Activated CD8-positive, alpha-beta T cell treated with anti-CD3 and anti-CD28 coated beads for 36 hours (primary cell): ENCODE data around the gene PPT2. TPM values are rescaled to one million over a fixed set of nuclear protein-coding genes. Genes with fewer than 3 reads are reported as not detected.

Source experiments
- ATAC-seq: fragments of 200-7000 bp; cut with Tn5 transposase; one replicate; pipeline ENCODE4 v1.10.0; 2021; ENCODE audit warnings: mild to moderate bottlenecking, moderate library complexity
- CTCF ChIA-PET: fragments of 350-600 bp; sonication (Branson Sonifier 250); formaldehyde crosslinking; loops from one replicate; lab custom pipeline; 2021; ENCODE audit warnings: antibody characterized with exemption; lab: Charles Lee
- POLR2A ChIA-PET: fragments of 350-600 bp; sonication (Branson Sonifier 250); formaldehyde crosslinking; loops from one replicate; lab custom pipeline; 2021; ENCODE audit warnings: antibody characterized with exemption; lab: Charles Lee
- DNase-seq: peaks from one replicate; pipeline ENCODE4 v3.0.0-alpha.2; 2020
- H3K27ac Mint-ChIP-seq: one replicate; pipeline ENCODE4 v1.8.0; 2021; ENCODE audit warnings: mild to moderate bottlenecking, mixed read lengths
- H3K27me3 Mint-ChIP-seq: one replicate; pipeline ENCODE4 v1.8.0; 2021; ENCODE audit warnings: mixed read lengths
- H3K36me3 Mint-ChIP-seq: one replicate; pipeline ENCODE4 v1.8.0; 2021; ENCODE audit warnings: low read depth, mixed read lengths
- H3K4me1 Mint-ChIP-seq: one replicate; pipeline ENCODE4 v1.8.0; 2021; ENCODE audit warnings: low read depth, mixed read lengths
- H3K4me3 Mint-ChIP-seq: one replicate; pipeline ENCODE4 v1.8.0; 2021; ENCODE audit warnings: mild to moderate bottlenecking, moderate library complexity, mixed read lengths
- H3K9me3 Mint-ChIP-seq: one replicate; pipeline ENCODE4 v1.8.0; 2021; ENCODE audit warnings: mixed read lengths
- intact Hi-C: fragments of 100-400 bp; cut with micrococcal nuclease; formaldehyde crosslinking; loops from one replicate; pipeline ENCODE4 v1.10.0; 2022
- total RNA-seq, 2 experiments: library from RNA; stranded (reverse); gene quantifications; one replicate each; pipeline ENCODE4 v1.2.3, GENCODE V29; 2021
- TF ChIP-seq, protein P1 (sequence below): fragments of 200-600 bp; IDR thresholded peaks from one replicate; pipeline ENCODE4 v1.8.0; 2022; ENCODE audit warnings: antibody characterized with exemption, mild to moderate bottlenecking

The PPT2 gene
- total RNA-seq, 2 experiments from 2014 or later = 14.4 to 21.7 TPM

DNA sequence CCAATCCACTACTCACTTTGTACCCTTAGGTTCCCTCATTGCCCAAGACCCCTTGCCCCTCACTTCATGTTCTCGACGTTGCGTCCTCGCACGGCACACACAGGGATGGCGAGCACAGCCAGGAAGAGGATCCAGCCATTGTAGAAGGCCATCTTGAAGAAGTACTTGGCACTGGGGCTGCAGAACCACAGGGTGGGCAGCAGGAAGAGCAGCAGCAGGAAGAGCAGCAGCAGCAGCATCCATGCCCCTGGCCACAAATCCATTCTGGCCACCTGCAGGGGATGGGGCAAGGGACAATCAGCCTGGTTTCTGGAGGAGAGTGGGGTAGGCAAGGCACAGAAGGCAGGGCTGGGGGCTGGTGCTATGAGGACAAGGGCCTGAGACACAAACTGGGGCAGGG, 17.3 kb downstream of the PPT2 start:
- H3K9me3 Mint-ChIP-seq = no peaks in the 10 kb centered on the region
- intact Hi-C loops = no loop called here
- no peak overlapping the region for H3K27ac Mint-ChIP-seq
- ChIA-PET POLR2A (interaction anchor here (1.0 kb wide), 3 partner anchors 16 to 22 kb away, joined by 3 to 4 read pairs (median 3); partner anchors contain the start of gene GPSM3), CTCF (interaction anchor here (2.4 kb wide), 1 partner anchor 53 kb away, joined by 7 read pairs; no protein-coding TSS in a partner anchor)
- DNase-seq (no peak), ATAC-seq (no peak)
- peaks cover 17% of the 10 kb centered on the region for H3K36me3 Mint-ChIP-seq
- TF ChIP-seq, protein P1, sequence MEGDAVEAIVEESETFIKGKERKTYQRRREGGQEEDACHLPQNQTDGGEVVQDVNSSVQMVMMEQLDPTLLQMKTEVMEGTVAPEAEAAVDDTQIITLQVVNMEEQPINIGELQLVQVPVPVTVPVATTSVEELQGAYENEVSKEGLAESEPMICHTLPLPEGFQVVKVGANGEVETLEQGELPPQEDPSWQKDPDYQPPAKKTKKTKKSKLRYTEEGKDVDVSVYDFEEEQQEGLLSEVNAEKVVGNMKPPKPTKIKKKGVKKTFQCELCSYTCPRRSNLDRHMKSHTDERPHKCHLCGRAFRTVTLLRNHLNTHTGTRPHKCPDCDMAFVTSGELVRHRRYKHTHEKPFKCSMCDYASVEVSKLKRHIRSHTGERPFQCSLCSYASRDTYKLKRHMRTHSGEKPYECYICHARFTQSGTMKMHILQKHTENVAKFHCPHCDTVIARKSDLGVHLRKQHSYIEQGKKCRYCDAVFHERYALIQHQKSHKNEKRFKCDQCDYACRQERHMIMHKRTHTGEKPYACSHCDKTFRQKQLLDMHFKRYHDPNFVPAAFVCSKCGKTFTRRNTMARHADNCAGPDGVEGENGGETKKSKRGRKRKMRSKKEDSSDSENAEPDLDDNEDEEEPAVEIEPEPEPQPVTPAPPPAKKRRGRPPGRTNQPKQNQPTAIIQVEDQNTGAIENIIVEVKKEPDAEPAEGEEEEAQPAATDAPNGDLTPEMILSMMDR = no peak
- H3K4me3 Mint-ChIP-seq = no peak overlapping the region
- H3K4me1 Mint-ChIP-seq = peaks cover 31% of the 10 kb centered on the region
- no peaks in the 10 kb centered on the region for H3K27me3 Mint-ChIP-seq

DNA sequence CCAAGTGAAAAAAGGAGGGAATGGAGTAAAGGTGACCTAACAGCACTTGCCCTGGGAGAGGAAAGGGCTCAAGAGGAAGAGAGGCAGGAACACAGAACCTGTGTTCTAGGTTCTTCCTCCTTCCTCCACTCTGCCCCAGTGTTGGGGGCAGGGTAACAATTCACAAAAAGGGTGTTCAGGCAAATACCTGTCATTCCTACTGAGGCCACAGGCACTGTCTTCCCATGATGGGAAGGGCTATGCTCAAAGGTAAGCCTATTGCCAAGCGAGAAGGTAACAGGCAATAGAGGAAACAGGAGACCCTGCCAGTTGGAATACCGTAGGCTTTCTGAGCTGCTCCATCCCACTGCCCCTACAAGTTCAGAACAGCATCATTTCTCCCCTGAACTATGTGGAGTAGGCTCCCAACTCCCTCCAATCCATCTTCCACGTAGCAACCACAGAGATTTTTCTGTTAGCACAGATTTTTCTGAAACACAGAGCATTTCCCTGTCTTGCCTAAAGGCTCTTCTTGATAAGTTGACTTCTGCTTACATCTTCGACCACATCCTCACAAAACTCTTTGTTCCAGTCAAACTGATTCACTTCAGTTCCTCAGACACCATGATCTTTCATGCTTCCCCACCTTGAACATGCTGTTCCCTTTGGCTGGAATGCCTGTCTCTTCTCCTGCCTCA, 19.2 kb downstream of the PPT2 start:
- peaks cover 9% of the 10 kb centered on the region for H3K36me3 Mint-ChIP-seq
- no peaks in the 10 kb centered on the region for H3K9me3 Mint-ChIP-seq
- intact Hi-C loops = no loop called here
- TF ChIP-seq, protein P1 = no peak
- peak overlapping the region; percentile 16 for H3K27ac Mint-ChIP-seq
- ATAC-seq (no peak), DNase-seq (no peak)
- H3K27me3 Mint-ChIP-seq = no peaks in the 10 kb centered on the region
- no peak overlapping the region for H3K4me3 Mint-ChIP-seq
- ChIA-PET POLR2A (interaction anchor here (1.3 to 1.5 kb wide), 2 partner anchors 9 to 22 kb away, joined by 4 read pairs; partner anchors contain the start of gene EGFL8), CTCF (interaction anchor here (1.3 kb wide), 1 partner anchor 19 kb away, joined by 3 read pairs; no protein-coding TSS in a partner anchor)
- H3K4me1 Mint-ChIP-seq = peaks cover 44% of the 10 kb centered on the region

DNA sequence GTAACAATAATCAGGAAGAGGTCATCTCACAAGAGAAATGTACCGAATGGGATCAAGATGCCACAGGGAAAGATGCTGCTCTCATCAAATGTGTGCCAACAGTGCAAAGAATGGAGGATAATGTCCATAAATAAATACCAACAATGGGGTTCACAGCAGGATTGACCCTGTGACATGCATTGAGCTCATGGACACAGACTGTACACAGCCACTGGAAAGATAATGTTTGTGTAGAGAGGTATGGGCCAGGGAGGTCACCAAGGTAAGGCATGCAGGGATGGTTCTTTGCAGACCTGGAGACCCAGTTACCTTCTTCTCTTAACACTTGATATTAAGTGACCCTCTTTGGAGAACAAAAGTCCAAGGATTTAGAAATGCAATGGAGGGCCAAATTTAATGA, 20.5 kb downstream of the PPT2 start:
- H3K4me1 Mint-ChIP-seq = peaks cover 50% of the 10 kb centered on the region
- H3K36me3 Mint-ChIP-seq = peaks cover 12% of the 10 kb centered on the region
- H3K27me3 Mint-ChIP-seq = no peaks in the 10 kb centered on the region
- no peak overlapping the region for H3K27ac Mint-ChIP-seq
- H3K4me3 Mint-ChIP-seq = peak overlapping the region; percentile 94
- intact Hi-C loops = no loop called here
- DNase-seq = no peak
- TF ChIP-seq, protein P1 = no peak
- ChIA-PET POLR2A (interaction anchor here (1.5 kb wide), 1 partner anchor 10 kb away, joined by 4 read pairs; the partner anchor contains the start of gene EGFL8), CTCF (no interaction called here)
- H3K9me3 Mint-ChIP-seq = no peaks in the 10 kb centered on the region
- no peak for ATAC-seq

DNA sequence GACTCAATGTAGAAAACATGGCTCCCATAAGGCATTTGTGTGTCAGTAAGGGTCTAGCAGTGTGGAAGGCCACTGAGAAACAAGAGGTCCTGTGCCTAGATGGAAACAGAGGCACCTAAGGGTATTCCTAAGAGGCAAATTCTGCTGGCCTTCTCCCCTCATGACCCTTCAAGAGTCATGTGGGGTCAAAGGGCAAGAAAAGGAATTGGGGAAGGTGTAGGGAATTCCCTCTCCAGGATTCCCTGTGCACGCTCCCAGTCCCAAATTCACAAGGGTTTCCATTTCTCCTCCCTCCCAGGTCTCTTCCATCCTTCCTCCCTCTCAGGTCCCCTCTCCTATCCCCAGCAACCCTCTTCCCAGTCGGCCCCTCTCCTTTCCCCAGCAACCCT, 21.4 kb downstream of the PPT2 start:
- Mint-ChIP-seq H3K4me1 (peaks cover 55% of the 10 kb centered on the region), H3K9me3 (no peaks in the 10 kb centered on the region), H3K27me3 (no peaks in the 10 kb centered on the region), H3K36me3 (peaks cover 14% of the 10 kb centered on the region), H3K27ac (peak overlapping the region; percentile 96), H3K4me3 (peak overlapping the region; percentile 94)
- POLR2A ChIA-PET = no interaction called here
- CTCF ChIA-PET = no interaction called here
- TF ChIP-seq, protein P1 = no peak
- intact Hi-C loops = no loop called here
- ATAC-seq (no peak), DNase-seq (no peak)
